HG03135 (cell line): ENCODE results near the gene LYRM4.
"Not testable (repeated sequence)": the region's sequence is repeated elsewhere in the genome, so short reads cannot be mapped to it uniquely, and the experiment has no call there.

Experiments
- ATAC-seq: cut with Tn5 transposase; IDR thresholded peaks from one replicate; pipeline ENCODE4 v1.9.1; 2021; ENCODE audit warnings: mild to moderate bottlenecking, moderate library complexity; ENCODE audit not compliant: unreplicated experiment

The LYRM4 gene

DNA sequence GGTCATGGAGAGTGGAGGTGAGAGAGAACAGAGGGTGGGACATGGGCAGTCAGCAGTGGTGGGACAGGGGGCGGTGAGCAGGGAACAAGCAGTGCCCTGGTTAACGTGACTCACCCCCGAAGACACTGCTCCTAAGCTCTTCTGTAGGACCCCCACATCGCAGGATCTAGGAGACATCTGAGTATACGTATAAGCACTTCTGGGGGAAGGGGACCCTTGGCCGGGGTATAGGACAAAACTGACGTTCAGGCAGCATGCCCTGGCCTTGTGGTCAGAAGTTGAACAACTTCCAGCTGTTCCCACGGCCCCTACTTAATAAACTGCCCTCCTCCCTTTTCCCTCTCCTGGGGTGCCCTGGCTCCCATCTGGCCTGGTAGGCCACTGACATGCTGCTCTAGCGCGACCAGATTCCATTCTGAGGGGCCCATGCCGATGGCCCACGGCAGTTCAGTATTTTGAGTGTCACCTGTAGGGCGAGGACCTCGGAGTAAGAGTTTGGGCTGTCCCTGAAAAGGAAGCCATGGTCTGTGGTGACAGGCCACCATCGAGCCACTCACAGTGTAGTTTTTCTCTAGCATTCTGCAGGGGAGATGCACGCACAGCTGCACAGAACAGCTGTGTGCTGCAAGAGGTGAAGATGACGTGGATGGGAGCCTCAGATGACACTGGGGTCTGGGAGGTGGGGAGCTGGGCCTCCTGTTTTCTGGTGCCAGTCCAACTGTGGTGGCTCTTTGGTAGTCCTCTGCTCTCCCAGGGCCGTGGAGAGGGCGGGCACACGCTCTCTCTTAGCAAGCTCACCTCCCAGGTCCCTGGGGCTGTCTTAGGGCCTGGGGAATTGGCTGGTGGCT is 137.2 kb downstream of the LYRM4 start:
- ATAC-seq = no peak

DNA sequence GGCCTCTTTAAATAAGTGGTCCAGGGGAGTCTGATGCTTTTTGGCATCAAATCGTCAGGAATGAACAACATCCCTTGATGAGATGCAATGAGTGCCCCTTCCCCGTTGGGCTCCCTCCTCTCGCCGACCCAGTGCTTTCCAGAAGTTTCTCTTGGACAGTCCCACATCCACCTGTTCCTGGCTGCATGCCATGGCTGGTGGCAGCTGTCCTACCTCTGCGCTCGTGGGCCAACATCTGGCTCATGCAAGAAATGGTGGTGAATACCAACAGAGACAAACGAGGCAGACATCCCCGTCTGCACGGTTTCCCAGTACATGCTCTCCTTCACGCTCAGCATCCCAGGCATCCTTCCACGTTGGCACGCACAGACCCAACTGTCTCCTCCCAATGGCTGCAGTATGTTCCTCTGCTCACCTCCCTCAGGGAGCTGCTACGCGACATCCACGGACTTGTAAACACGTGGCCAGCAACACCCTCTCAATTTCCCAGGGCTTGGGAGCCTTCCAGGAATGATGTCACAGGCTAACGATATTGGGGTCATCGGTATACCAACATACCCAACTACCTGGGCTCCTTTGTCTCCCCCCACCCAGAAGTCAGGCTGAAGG is 138.1 kb downstream of the LYRM4 start:
- no peak for ATAC-seq

DNA sequence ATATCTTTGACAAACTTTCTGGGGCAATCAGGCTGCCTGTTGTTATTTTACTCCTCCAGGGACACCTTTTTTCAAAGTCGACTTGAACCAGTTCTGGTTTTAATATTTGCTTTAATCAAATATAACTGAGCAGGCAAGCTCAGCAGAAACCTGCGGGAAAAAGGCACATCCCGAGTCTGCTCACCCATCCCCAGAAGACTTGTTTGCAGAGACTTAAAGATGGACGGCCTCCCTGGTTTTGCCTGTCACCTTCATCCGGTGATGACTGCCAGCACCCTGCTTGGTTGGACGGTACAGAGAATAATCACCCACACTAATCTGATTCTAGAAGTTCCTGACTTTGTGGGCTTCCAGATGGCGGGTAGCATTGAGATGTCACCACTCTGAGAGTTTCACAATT is 138.8 kb downstream of the LYRM4 start:
- ATAC-seq = no peak

DNA sequence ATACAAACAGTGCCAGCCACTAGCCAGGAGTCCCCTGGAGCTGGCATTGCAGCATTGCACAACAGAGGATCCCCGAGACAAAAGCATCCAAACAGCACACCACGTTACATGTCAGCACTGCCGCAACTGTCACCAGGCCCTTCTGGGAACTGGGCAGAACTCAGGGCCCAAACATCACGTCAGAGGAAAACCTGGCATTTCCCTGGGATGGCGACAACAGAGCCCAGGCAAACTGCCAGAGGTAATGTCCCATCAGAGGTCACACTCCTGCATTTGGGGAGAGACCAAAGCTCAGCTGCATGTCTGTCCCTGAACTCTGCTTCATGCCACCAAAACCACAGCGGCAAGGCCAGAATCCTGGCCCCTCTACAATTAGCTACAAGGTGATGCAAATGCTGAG is 139.3 kb downstream of the LYRM4 start:
- ATAC-seq = no peak

DNA sequence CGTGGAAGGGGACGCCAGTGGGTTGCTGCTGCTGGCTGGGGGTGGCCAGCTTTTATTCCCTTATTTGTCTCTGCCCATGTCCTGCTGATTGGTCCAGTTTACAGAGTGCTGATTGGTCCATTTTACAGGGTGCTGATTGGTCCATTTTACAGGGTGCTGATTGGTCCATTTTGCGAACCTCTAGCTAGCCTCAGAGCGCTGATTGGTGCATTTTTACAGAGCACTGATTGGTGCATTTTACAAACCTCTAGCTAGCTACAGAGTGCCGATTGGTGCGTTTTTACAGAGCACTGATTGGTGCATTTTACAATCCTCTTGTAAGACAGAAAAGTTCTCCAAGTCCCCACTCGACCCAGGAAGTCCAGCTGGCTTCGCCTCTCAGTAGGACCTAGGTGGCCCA is 140.2 kb downstream of the LYRM4 start:
- not testable (repeated sequence) for ATAC-seq

DNA sequence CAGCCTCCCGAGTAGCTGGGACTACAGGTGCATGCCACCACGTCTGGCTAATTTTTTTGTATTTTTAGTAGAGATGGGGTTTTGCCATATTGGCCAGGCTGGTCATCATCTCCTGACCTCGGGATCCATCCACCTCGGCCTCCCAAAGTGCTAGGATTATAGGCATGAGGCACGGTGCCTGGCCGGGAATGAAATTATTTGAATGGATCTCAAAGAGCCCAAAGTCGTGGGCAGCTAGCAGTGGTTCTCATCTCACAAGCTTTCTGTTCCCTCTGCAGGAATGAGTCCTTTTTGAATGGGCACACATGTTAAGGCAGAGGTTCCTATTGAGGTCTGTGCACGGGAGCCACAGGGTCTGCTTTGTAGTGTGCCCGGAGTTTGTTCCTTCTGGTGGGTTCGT is 140.7 kb downstream of the LYRM4 start:
- ATAC-seq = no peak

DNA sequence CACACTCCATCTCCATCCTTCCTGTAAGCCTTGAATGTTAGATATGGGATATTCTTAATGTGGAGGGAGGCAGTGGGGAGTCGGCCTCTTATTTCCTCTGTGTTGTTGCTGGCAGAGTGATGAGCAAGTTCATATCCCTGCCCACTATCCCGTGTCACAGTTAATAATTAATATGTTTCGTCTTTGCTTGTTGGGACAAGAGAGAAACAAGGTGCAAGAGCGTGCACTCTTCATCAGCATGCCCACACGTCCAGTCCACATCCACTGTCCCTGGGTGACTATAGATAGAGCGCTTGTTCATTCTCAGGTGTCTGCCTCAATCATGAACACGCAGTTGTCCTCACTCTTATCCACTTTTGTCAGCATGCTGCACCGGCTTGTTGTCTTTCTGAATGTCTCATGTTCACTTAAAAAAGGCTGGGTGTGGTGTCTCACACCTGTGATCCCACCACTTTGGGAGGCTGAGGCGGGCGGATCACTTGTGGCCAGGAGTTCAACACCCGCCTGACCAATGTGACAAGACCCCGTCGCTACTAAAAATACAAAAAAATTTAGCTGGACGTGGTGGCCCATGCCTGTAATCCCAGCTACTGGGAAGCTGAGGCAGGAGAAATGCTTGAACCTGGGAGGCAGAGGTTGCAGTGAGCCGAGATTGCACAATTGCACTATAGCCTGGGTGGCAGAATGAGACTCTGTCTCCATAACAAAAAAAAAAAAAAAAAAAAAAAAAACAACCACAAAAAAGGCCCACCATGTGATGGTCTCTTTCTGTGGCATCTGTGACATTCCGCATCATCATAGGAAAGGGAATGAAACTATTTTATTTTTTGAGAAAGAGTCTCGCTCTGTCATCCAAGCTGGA is 141.4 kb downstream of the LYRM4 start:
- ATAC-seq = no peak

DNA sequence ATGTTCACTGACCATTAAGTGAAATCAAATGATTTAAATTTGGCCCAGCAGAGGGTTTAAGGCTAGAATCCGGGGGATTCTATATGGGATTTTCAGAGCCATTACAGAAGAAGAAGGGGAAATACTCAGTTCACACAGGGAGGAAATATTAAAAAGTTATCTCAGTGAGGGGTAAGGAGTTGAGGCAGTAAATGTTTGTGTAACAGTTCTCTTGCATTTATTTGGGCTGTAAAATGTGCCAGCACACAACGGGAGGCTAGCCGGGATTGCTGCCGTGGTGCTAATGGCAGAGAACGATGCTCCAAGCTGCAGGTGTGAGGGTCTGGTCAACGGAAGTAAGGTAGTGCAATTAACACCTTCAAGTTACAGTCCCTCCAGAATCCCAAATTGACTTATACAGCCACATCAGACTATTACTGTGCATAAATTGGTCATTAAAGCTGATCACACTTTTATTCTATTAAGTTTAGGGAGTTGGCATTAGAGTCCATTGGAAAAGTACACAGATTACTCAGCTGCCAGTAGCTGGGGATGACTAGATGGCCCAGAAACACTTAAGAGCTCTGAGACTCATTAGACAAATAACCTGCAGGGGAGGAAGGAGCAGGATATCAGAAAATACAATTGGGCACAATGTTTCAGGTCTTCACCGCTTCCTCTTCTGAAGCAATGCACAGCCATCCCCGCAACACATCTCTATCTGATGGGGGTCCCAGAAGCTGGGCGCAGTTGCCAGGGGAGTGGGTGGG is 144.3 kb downstream of the LYRM4 start:
- no peak for ATAC-seq

DNA sequence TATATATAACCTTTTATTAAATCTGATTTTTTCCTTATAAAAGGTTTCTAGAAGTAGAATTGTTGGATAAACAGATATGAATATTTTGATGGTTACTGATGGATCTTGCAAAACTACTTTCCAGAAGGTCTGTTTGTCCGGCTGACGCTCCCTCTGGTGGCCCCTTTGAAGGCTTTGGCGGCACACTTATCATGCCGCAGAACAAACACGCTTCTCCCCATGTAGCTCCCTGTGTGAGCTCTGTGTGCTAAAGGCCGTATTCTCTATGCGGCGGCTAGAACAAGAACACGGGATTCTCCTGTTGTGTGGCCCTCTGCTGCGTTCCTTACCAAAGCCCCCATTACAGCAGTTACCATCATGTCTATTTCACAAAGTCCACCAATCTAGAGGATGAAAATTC is 145.6 kb downstream of the LYRM4 start:
- ATAC-seq = no peak

DNA sequence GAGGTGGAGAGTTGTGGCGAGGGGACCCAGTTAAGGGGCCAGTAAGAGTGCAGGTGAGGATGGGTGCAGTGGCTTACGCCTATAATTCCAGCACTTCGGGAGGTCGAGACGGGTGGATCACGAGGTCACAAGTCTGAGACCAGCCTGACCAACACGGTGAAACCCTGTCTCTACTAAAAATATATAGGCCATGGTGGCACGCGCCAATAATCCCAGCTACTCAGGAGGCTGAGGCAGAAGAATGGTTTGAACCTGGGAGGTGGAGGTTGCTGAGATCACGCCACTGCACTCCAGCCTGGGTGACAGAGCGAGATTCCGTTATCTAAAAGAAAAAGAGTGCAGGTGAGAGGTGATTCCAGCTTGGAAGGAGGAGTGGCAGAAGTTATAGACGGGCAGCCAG is 147.7 kb downstream of the LYRM4 start:
- ATAC-seq = no peak

DNA sequence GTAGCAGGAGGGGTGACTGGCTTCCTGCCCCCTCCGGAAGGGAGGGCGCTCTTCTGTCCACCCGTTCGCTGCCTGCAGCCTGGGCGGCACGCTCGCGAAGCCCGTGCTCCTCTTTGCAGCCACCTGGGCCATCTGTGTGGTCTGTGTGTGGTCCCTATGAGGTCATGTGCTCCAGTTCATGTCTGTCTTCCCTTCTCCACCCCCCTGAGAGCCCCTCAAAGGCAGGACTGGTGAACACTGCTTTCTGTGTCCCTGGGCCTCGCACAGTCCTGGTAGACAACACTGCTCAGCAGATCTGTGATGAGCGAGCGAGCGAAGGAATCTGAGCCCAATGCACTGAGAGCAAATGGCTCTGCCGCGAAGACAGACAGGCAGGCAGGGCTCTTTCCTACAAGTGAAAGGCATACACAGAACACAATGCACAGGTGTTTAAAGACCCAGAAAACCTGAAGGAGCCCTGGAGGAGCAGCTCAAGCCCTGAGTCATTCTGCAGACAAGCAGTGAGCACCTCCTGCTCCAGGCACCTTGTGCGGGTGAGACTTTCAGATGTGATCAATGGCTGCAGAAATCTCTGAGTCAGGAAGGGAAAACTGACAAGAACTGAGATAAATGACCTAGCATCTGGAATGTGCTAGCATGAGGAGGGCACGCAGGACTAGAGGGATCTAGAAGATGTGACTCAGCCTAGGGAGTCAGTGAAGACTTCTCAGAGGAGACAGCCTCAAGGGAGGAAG is 148.5 kb downstream of the LYRM4 start:
- no peak for ATAC-seq

DNA sequence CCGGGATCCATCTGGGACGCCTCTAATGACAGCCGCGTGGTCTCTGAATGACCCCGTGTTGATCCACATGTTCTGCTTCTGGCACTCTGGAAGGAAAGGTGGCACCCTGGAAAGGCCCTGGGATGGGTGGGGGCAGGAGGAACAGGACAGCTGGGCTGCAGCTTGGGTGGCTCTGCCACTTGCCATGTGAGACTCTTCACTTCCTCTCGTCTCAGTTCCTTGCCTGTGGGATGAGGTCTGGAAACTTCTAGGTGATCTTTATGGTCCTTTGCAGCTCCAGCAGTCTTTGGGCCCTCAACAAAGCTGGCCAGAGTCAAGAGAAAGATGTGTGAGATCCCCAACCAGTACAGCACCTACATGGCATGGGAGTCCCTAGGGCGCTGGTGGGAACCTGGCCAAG is 149.1 kb downstream of the LYRM4 start:
- no peak for ATAC-seq

DNA sequence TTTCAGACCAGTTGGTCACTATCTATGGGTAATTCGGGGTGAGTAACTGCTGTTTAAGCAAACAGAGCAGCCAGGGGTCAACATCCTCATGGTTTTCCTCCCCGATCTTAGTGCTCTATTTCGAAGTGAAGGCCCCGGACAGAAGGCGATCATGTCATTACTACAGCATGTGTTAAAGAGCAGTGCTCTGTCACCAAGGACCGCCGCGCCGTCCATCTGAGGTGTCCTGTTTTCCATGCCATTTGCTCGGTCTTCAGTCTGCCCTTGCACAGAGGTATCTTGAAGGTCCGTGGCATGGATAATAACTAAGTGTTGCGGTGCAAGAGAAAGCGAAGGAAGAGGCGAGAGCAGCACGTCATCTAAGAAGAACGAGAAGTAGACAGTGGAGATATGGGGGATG is 150.5 kb downstream of the LYRM4 start:
- no peak for ATAC-seq

DNA sequence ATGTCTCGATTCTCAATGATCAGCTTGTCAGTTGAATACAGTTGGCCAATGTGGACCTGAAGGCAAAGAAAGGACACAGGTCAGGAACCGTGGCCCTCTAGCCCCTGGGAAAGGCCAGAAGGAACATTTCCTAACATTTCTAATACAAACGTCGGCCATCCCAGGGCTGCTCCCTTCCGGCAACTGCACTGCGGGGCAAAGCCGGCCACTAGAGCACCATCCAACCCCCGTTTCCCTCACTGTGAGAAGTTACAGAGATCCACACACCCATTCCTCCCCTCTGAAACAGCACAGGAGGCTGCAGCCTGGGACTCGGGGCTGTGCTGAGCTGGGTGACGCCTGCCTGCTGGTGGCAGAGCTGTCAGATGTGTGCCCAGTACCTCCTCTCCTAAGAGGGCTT is 151.3 kb downstream of the LYRM4 start:
- ATAC-seq = no peak

DNA sequence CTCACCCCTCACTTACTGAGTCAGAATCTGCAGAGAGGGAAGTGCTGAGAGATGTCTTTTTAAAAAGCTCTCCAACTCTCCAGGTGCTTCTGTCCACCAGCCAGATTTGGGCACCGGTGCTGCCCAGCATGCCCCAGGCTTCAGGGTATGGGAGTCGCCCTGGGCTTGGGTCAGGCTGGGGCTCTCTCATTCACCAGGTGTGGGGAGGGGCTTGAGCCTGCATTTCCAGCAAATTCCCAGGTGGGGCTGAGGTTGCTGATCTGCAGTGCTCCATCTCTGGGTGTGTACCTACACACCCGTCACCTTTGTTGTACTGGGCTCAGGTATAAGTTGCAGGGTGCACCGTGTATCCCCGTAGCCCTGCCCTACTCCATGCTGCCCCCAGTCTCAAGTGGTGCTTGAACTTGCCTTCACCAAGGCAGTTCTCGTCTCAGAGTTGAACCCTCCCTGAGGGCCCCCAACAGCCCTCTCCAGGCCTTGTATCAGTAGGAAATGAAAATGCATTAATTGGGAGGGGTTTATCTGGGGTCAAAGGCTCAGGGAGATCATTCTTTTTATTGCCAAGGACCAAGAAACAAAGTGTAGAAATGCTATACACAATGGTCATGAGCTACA is 152.1 kb downstream of the LYRM4 start:
- ATAC-seq = no peak

DNA sequence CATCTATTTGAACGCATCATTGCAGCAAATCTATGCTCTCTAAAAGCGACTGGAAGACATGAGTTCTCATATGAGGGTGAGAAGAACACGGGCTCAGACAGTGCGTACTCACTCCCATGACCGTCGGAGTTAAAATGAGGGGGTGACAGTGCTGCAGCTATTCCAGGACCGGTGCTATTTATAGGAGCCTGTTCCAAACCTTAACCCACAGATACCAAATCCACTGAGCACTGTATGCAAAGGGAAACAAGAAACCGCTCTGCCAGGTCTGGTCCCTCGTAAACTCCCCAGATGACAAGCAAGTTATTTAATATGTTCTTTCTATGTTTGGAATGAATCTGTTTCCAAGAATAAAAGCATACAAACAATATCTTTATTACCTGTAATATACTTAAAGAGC is 152.7 kb downstream of the LYRM4 start:
- ATAC-seq = no peak

DNA sequence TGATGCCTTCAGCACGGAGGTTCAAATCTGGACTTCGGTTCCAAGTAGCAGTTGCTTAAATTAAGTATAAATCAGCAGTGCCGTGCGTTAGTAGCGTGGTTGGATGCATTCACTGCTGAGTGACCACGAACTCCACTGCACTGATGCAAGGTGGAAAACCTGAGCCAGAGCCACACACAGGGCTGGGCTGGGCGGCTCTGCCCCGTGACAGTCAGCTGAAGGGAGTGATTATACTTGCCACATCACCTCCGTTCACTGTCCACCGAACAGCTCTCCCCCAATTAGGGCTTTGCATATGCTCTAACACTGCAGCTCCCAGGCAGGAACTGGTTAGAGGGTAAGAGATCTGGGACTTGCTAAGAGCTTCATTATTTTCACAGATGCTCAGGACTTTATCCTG is 153.4 kb downstream of the LYRM4 start:
- no peak for ATAC-seq

DNA sequence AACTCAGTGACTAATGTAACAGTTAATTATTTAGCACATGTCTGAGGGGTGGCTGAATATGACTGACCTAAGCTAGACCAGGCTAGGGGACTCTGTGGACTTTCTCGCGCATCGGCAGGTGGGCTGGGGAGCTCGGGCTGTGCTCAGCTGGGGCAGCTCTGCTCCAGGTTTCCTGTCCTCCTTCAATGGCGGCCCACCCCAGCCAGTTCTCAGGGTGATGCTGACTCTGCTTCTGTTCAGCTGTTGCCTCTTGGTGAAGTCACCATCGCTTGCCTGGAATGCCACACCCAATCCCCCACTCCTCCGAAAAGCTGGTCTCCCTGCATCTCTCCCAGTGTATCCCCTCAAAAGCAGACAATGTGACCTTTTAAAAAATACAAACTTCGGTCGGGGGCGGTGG is 155.6 kb downstream of the LYRM4 start:
- ATAC-seq = no peak

DNA sequence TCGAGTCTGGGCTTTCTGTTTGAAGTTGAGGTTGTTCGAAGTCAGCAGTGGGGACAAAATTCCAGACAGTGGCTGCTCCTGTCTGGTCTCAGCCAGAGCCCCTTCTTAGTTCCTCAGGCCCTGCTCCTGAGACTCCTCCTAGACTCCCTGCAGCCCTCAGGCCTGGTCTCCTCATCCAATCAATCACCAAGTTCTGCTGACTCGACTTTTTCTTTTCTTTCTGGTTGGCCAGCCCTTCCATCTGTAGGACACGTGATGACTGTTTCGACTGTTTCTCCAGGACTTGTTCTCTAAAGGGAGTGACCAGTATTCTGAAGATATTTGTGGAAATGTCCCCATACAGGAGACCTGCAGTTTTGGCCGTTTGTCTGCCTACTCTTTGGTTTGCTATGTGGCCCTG is 156.1 kb downstream of the LYRM4 start:
- ATAC-seq = no peak

DNA sequence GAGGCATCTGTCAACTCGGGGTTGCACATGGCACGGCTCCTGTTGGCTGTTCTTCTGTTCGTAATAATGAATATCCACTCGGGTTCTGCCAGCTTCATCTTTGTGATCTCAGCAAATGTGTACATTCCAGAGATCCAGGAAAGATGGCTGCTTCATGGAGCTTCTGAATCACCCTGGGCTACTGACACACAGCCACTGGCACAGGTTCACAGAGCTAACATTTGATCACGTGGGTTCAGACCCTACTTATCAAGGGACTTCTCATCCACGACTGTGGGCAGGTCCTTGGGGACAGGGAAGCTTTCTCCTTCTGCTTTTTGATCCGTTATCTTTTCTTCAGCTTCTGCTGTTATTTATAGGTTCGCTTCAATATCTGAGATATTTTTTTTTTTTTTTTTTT is 157.5 kb downstream of the LYRM4 start:
- ATAC-seq = no peak
